CD1c-positive myeloid dendritic cell (primary cell): ENCODE measurements around the gene TRAK1.
A peak's percentile ranks its signal among the peaks of the same experiment; 100 is the strongest.

Experiments
- DNase-seq: peaks from one replicate; pipeline ENCODE4 v3.0.0-alpha.2; 2016; ENCODE audit errors: extremely low spot score

TRAK1 gene

DNA sequence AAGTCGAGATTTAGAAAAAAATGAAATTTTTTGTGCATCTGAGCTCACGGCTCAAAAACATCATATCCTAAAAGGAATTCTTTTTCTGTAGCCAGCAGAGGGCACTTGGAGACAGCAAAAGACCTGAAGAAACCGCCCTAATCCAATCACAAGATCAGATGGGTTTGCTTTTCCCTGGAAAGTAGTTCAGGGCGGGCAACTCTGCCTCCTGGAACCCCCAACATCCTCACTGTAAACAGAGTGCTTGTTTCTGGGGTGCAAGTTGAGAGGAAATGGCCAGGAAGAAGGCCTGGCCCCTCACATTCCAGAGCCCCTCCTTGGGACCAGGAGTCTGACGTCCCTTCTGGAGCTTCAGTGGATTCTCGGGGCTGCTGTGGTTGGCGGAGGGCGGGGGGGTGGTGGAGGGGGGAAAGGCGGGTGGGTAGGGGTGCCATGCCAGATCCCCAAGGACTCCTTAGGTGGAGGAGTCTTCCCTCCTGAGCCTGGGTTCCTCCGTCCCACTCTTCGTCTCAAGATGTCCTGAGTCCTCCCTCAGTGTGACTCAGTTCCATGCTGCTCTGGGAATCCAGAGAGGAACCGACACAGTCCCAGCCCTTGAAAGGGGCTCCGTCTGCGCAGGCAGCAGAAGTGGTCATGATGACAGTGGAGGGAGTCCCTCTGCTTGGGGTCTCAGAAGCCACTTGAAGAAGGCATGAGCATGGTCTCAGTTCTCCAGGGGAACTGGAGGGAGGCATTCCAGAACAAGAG is 139.0 kb downstream of the TRAK1 start:
- no peak for DNase-seq

DNA sequence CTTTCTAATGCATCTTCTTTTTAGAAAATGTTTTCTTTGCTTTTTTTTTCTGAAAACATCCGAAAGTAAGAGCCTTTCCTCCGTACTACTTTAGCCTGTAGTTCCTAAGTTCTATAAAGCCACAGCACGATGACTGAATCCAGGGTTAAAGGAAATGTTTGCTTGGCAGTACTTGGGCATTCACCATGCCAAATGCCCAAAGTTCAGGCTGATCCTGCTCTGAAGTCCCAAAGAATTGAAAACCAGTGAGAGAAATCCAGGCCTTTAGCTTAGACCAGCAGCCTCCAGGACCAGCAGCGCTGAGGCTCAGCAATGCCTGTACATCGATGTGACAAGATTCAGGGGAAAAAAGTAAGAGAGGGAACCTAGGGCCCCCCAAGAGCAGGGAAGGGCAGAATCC is 139.7 kb downstream of the TRAK1 start:
- no peak for DNase-seq

DNA sequence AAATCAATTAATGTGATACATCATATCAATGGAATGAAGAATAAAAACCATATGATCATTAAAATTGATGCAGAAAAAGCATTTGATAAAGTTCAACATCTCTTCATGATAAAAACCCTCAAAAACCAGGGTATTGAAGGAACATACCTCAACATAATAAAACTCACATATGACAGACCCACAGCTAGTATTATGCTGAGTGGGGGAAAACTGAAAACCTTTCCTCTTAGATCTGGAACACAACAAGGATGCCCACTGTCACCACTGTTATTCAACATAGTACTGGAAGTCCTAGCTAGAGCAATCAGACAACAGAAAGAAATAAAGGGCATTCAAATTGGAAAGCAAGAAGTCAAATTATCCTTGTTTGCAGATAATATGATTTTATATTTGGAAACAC is 144.4 kb downstream of the TRAK1 start:
- DNase-seq = no peak

DNA sequence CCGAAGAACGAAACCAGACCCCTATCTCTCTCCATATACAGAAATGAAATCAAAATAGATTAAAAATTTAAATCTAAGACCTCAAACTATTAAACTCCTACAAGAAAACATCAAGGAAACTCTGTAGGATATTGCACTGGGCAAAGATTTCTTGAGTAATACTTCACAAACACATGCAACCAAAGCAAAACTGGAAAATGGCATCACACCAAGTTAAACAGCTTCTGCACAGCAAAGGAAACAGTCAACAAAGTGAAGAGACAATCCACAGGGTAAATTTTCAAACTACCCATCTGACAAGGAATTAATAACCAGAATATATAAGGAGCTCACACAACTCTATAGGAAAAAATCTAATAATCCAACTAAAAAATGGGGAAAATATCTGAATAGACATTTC is 145.5 kb downstream of the TRAK1 start:
- no peak for DNase-seq

DNA sequence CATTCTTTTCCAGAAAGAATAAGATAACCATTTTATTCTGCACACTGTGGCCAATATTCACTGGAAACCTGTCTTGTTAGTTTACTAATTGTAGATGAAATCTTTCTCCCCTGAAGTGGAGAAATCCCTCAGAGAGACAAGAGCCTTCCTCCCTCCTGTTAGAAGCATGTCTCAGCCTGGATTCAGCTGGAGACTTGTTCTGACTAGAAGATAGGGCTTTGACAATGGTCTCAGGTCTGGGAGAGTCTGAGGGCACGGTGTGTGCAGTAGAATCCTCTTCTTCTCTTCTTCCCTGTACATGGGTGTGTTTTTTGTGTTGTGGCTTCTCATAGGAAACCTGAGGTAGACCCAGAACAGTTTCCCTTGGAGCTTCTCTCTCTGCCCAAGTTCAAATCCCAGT is 154.9 kb downstream of the TRAK1 start:
- no peak for DNase-seq

DNA sequence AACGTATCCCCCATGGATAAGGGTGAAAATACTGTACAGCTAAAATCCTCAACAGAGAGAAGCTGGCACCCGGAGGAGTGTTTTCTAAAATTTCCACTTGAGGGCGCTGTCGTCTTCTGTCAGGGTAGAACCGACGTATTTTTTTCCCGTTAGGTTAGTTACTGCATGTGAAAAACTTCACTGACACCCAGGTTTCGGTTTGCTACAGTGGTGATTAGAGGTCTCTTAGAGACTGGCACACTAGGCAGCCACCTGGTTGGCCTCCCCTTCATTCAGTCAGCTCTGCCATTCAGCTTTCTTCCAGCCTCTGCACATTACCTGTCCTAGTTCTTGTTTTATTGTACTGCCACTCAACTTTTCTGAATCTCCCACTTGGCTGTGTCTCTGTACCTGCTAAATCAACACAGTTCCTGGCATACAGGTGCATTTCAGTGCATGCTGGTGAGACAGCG is 156.4 kb downstream of the TRAK1 start:
- peak; percentile 65 for DNase-seq

DNA sequence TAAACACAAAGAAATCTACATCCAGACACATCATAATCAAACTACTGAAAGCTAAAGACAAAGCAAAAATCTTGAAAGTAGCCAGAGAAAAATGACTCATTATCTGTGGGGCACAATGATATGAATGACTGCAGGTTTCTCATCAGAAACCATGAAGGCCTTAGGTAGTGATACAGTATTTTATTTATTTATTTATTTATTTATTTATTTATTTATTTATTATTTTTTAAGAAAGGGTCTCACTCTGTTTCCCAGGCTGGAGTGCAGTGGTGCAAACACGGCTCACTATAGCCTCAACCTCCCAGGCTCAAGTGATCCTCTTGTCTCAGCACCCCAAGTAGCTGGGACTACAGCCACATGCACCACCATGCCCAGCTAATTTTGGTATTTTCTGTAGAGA is 159.6 kb downstream of the TRAK1 start:
- DNase-seq = no peak

DNA sequence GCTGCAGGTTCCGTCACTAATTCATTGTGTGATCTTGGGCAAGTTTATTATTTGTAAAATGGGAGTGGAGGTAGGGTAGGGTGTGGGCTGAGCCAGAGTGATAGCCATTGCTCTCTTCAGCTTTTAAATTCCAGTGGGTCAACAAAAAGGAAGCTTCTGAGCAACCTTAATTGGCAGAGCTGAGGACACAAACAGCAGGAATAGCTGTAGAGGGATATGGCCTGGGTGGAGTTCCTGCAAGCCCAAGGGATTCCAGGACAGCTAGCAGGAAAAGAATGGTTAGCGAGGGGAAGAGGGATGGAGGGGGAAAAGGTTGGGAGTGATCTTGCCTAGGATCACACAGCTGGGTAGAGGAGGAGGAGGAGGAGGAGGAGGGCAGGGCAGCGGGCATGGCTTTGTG is 163.4 kb downstream of the TRAK1 start:
- DNase-seq = no peak

DNA sequence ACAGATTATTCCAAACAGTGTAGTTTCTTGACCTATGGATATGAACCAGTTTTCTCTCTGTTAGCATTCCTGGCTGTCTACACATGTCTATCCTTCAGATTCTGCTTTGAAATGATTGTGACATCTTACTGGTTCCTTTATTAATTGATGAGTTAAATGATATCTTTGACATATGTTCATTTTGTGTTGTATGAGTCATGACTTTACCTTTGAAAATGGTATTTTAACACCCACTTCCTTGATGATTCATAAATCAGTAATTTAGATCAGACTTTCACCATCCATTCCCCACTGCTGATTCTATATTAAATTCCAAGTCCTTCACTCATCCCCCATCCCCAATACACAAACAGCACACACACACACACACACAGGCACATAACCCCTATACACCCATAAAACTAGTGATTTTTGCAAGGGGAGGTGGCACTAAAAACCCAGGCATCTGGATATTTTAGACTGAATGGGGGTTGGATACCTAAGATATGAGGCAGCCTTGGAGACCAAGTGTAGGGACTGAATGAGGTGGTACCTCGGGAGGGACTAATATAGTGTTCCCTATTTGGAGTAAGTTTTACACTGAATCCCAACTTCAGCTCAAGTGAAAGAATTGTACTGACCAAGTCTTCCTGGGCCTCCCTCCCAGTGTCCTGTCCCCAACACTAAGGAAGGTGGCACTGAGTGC is 165.1 kb downstream of the TRAK1 start:
- DNase-seq = no peak

DNA sequence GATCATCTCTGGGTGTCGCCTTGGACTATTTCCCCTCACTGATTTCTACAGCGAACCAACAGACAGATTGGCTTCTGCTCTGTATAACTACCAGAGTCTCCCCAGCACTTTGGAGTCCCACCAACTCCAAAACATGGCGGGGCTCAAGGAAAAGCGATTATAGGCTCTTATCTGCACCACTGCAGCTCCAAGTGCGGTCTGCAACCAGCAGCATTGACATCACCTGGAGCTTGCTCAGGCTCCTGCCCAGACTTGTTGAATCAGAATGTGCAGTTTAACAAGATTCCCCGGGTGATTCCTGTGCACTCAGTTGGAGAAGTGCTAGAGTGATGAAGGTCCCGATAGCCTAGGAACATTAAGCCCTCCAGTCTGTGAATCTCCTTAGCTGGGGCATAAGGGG is 165.8 kb downstream of the TRAK1 start:
- DNase-seq = no peak

DNA sequence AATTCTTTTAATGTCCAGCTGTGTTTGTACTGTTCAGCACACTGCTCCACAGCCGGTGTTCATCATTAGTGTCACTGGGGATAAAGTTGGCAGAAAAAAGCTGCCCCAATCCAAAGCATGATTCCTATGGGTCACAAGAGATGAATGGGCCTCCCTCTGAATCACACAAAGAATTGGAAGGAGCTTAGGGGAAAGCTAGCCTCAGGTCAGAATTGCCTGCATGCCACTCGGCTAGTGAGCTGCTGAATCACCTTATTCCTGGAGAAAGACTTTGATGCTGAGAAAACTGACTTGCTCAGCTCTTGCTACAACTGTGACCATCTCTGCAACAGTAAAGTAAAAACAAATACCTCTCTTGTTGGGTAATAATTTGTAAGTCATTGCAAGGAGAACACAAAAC is 171.4 kb downstream of the TRAK1 start:
- DNase-seq = no peak

DNA sequence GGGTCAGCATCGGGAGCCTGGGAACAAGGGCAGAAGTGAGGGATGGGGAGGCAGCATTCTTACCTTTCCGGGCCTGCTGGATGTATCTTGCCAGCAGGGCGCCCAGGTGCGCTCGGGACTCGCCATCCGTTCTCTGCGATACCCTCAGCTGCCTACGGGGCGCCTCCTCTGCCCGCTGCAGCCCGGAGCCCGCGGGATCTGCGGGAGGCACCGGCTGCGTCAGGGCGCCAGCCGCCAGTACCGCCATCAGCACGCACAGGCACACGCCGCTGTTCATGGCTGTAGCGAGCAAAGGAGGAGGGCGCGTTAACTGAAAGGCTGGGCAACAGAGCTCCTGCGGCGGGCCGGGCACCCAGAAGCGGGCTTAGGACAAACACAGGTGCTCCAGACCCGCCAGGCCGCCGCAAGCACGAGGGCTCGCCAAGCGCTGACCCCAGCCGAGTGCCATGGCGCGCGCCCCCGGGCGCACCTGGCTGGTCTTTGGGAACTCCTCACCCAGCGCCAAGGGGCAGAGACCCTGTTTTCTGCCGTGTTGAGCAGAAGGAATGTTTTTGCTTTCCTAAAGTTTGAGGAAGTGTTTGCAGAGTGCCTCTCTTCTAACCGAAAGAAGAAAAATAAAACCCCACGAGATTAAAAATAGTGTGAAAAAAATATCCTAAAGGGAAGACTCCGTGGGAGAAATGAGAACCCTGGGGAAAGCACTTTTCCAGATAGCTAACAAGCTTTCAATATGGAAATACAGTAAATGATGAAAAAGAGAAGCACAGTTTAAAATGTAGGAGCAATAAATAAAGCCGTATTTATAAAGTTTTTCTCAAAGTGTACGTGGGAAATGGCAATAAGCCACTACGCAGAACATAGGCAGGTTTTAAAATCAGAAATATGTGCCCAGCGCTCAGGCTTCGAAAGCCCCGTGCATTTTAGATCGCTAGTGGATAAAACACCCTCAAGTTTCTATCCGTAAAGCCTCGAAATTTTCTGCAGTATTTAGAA is 172.5 kb downstream of the TRAK1 start:
- DNase-seq = no peak

DNA sequence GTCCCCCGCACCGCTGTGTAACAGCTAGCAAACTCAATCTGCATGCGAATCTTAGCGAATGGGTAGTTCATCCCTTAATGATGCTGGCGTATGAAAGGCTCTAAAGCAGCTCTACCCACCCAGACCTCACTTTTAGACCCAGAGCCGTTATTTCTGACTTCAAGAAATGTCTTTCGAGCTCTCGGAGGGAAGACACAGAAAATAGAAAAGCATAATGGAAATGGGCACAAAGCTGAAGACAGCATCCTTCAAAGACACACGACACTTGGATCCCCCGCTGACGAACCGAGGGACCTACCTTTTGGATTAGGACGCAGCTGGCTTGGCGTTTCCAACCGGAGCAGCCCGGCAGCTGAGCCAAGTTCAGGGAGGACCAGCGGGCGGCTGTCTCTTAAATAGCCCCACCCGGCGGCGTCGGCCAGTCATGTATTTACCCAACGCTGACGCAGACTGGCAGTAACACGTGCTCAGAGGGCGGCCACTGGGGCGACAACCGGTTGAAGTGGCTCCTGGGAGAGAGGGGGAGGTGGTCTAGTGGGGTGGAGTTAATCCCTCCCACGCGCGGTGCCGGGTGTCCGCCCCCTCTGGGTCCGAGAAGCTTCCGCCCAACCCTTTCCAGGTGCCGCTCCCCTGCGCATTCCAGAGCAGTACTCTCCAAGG is 173.4 kb downstream of the TRAK1 start:
- no peak for DNase-seq

DNA sequence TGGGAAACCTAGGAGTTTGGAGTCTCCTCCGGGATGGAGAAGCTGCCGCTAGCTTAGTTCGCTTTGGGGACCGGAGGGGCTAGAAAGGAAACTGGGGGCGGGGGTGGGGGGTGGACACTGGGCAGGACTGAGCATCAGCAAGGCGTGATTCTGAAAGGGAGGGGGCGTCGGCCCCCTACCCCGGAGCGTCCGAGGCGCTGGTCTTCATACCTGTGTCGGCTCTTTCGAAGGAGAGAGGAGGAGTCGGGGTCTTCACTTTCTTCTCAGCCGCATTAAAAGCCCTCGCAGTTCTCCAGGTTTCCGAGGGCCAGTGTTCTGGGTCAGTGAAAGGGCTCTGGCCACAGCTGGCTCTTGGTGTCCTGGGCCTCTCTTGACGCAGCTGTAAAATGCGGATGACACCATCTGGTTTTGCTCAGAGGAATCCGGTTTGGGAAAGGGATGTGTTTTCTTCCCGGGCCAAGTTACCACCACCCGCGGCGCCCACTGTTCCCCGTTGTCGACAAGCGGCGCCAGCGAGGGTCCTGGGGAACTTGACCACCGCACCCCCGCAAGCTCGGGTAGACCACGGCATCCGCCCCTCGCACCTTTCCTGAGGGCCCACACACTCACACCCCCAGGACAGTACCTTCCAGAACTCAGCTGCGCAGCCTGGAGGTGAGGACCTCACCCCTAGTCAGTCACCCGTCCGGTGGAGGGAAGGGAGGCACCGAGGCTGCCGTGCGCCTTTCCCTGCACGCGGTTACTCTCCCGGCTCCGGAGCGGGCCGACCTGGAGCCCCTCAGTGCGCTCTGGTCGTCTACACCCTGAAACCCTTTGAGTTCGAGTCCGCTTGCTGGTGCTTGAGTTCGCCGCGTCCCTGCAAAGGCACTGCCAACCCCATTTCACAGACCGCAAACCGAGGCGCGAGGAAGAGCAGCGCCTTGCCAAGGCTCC is 174.2 kb downstream of the TRAK1 start:
- DNase-seq = no peak

DNA sequence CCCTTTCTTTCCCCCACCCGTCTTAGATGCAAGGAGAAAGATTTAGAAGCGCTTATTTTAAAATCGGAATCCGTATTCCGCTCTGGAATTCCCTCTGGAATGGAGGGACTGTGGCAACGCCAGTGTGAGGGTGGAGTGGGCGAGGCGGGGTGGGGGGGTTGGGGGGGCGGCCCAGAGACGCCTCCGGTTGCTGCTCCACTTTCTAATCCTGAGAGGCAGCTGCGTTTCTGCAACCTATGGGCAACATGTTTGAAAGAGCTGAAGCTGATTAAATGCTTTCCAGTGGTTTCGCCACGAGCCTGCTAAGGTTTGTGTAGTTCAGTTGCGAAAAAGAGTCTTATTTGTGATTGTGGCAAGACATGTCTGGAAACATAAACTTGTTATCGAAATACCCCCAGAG is 174.9 kb downstream of the TRAK1 start, which contains the start of gene CCK:
Gene CCK, minus strand, starts transcription at position 101 of the 400 bp plus-strand sequence. CDS start 2,555 bp downstream, outside the sequence.
- DNase-seq = no peak

DNA sequence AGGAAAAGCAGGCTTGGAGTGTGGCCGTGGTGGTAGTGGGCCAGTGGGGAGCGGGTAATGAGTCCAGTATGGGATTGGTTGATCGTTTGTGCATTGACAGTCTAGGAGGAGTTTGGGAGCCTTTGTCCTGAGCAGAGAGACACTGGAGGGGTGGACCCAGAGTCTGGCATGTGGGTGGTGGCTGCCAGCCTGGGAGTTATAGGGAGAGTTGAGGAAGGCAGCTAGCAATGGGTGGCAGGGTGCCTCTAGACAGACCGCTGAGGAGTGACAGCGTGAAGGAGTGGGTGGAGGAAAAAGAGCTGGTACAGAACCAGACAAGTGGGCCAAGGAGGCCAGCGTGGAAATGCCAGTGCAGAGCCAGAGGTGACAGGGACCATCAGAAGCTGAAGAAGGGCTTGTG is 176.7 kb downstream of the TRAK1 start:
- no peak for DNase-seq

DNA sequence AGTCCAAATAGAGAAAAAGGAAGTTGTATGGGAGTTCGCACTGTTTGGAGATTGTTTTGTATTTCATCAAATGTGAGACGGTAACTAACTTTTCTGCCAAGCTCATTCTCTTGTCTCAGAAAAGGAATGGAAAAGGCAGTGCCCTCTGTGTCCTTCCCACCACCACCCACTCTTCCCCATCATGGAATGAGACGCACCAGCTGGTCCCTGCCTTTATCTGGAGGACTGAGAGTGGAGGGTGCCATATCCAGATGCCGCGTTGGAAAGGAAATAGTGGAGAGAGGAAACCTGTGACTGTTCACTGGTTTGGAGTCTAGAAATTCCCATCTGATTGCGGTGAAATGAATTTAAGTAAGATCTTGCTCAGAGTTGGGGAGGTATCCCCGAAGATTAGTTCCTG is 178.5 kb downstream of the TRAK1 start:
- DNase-seq = no peak

DNA sequence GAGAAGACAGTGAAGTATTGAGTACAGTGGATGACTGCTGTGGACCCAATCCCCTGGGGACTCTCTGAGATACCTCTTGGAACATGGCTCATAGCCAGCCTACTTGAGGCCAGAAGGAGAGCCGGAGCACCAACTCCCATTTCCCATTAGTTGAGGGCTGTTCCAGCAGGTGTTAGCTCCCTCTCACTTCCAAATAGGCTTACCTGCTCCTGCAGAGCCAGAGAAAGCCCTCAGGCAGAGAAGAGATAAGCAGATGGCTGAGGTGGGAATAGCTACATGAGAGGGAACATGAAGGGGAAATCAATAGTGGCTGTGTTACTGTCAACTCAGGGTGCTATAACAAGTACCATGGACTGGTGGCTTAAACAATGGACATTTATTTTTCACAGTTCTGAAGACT is 179.4 kb downstream of the TRAK1 start:
- DNase-seq = no peak

DNA sequence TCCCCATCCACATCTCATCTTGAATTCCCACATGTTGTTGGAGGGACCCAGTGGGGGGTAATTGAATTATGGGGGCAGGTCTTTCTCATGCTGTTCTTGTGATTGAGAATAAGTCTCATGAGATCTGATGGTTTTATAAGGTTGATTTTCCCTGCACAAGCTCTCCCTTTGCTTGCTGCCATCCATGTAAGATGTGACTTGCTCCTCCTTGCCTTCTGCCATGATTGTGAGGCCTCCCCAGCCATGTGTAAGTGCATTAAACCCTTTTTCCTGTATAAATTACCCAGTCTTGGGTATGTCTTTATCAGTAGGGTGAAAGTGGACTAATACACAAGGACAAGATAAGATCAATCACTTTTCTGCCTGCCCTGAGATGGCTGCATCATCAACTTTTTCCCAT is 180.6 kb downstream of the TRAK1 start:
- DNase-seq = no peak

DNA sequence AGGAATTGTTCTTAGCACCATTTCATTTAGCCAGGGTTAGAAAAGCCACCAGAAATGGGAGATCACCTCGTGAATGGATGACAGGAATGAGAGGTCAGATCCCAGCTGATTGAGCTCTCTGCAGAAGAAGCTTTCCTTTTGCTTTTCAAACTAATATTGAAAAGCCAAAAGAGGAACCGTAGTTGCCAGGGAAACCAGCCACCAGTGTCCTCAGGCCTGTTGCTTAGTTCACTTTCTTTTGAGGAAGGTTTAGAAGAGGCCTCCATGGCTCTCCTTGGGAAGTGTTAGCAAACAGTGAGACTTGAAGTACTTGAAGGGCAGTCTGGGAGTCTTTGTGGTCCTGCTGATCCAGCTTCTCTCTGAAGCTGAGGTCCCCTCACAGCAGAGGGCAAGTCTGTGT is 182.2 kb downstream of the TRAK1 start:
- peak; percentile 4 for DNase-seq

DNA sequence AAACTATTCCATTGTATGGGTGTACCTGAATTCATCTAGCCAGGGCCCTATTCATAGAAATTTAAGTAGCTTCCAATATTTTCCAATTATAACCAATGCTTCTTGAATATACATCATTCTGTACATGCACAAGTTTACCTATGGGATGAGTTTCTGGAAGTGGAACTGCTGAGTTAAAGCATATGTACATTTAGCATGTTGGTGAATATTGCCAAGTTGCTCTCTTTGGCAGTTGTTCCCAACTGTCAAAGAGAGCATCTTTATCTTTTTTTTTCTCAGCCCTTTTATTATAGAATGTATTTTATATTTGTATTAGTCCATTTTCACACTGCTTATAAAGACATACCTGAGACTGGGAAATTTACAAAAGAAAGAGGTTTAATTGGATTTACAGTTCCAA is 183.1 kb downstream of the TRAK1 start:
- DNase-seq = no peak
